Stimulated activated CD4-positive, alpha-beta T cell treated with anti-CD3 and anti-CD28 coated beads, Interleukin-2, amount 100 ng/mL, for 4 hours (primary cell): ENCODE measurements around the gene CCDC137.
A peak's percentile ranks its signal among the peaks of the same experiment; 100 is the strongest.

Experiments used
- DNase-seq: peaks from one replicate; pipeline ENCODE4 v3.0.0-alpha.2; 2020; ENCODE audit warnings: low read depth

Gene CCDC137

DNA sequence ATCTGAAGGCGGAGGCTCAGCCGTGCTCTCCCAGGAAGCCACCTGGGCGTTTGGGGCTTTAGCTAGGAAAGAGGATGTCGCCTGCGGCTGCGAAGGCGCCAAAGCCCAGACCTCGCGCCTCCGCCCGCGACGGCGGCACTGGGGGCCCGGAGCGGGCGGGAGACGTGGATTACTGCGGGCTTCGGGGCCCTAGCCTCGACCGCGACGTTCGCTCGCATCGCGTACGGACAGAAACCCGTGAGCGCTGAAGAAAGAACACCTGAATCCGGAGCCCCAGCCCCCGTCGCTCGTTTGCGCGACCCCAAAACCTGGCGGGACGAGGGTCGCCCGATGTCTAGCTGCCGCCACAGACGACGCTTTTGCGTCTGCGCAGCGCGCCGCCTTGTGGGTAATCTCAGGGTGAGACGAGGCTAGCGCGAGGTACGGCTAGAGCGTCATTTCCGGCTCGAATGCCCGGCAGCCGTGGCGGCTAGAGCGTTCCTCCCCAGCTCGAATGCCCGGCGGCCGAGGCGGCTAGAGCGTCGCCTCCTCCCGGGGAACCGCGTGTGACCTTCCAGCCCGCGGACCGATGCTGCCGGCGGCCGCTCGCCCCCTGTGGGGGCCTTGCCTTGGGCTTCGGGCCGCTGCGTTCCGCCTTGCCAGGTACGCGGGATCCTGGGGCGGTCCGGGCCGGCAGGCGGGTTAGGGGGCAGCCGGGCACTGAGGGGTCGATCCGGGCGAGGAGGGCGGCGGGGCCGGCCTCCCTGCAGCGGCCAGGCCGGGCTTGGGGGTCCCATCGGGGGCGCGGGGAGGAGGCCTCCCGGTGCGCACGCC, 36.6 kb downstream of the CCDC137 start, which contains the start of gene MRPL12:
Gene MRPL12, plus strand, starts transcription at position 434 of the 813 bp plus-strand sequence. Its CDS starts 135 bp downstream, at position 569.
- peak; percentile 82 for DNase-seq

GRCh38 chr17:81703747-81704654, 37.5 kb downstream of the CCDC137 start:
- no peak for DNase-seq

DNA sequence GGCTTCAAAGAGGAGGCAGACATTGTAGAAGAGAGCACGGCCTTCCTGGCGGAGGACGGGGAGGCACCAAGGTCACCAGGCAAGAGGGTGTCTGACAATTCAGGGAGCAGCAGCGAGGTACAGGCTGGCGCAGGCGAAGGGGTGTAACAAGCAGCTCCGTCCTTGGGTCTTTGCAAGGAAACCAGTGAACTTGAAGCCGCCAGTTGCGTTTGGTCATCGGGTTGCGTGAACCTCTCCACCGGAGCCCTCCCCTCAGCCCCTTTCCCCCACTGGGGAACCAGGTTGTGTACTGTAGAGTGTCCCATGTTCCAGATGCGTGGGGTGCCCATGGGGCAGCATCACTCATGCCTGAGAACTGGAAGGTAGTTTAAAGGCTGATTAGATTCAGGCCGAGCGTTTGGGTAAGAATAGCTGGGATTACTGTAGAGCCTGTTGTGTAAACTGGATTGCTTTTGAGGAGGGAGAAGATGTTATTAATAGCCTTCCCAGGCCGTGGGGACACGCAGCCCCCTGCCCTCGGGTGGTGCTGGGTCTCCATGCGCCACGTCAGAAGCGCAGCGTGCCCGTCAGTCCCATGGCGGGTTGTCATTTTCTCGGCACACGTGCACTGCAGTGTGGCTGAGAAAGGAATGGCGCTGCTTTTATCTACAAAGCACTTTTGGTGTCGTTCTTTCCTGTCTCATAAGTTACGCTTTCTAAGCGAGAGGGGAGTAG, 39.1 kb downstream of the CCDC137 start:
- no peak for DNase-seq

DNA sequence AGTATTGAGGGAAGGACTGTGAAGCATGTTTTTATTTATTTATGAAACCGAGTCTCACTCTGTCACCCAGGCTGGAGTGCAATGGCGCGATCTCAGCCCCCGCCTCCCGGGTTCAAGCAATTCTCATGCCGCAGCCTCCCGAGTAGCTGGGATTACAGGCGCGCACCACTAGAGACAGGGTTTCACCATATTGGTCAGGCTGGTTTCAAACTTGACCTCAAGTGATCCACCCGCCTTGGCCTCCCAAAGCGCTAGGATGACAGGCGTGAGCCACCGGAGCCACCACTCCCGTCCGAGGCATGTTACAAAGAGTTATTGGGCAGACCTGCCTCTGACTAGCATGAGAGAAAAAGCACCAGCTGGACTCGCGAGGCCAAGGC, 39.7 kb downstream of the CCDC137 start:
- no peak for DNase-seq

GRCh38 chr17:81706757-81707624, 40.5 kb downstream of the CCDC137 start:
- DNase-seq = no peak

DNA sequence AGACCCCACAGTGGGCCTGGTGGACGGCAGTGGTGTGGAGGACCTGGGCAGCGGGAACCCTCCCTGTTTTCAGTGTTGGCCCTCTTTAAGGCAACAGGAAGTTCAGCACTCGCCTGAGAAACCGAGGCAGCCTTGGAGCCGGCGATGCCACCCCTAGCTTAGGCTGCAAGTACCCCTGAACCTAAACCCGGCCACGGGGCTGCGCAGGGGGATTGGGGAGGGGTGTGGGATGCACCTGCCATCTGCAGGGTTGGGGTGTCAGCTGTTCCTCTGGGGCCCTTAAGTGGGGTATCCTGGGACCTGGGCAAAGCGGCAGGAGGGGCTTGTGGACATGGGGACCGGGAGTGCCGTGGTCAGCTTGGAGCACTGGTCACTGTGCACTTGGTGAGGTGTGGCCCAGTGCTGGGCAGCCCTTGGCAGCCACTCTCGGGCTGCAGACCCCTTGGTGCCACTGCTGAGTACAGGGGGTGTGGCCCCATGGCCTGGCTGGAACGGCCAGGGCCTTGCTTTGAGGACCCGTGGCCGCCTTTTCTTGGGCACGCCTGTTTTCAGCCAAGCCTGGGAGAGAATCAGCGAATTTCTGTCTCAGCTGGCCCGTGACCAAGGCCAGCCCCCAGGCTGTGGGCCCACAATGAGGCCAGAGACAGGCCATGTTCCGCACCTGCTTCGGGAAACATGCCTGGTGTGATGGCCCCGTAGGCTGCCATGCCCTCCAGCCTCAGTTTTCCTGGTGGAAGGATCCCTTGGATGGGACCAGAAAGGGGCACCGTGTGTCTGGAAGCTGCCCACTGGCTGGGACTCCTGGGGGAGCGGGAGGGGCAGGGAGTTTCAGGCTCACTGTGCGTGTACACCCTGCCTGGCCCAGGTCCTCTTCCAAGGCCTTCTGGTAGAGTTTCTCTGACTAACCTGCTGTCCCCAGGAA, 41.4 kb downstream of the CCDC137 start:
- DNase-seq = no peak

DNA sequence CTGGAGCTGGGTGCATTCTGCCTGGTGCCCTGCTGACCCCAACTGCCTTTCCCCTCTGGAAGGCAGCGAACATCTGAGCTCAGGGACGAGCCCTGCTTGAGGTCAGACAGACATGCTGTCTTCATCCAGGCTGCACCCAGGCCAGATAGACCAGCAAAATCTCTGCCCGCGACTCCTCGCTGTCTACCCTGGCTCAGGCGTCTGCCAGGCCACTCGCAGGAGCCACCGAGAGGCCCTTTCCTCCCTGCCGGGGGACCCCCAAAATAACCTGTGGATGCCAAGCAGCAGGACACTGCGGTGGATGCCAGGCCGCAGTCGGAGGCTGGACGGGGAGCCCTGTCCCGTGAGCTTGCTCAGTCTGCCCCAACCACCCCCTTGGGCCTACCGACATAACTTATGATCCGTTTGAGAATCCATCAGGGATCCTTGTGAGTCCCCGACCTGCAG, 42.2 kb downstream of the CCDC137 start:
- DNase-seq = no peak

DNA sequence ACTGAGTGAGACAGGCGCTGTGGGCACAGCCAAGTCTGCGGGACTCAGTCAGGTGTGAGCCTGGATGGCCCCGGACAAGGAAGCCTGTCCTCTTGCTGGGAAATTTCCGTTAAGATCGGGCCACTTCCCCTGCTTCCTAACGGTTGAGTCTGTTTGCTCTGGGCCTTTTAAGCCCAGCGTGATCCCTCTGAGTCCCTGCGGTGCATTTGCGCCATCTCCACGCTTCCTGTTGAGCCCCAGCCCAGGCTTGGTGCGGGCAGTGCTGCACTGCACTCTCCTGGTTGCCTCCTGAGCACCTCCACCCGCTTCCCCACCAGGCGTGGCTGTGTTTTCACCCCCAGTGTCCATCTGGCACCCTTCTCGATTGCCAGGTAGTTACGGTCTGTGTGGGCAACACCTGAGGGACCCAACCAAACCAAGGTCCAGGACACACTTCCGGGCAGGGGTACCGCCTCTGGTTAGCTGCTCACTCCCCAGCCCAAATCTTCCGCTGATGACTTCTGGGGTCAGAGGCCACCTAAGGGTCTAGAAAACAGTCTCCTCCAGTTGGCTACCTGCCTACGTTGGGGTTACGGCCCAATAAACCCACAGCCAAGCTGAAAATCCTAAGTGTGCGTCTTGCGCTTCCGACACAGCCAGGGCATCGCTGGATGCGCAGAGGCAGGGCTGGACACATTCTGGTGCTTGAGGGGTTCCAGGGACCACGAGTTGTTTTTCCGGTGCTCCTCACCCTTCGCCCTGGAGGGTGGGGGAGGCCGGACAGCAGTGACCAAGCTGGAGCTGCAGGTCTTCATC, 44.2 kb downstream of the CCDC137 start:
- DNase-seq = no peak

DNA sequence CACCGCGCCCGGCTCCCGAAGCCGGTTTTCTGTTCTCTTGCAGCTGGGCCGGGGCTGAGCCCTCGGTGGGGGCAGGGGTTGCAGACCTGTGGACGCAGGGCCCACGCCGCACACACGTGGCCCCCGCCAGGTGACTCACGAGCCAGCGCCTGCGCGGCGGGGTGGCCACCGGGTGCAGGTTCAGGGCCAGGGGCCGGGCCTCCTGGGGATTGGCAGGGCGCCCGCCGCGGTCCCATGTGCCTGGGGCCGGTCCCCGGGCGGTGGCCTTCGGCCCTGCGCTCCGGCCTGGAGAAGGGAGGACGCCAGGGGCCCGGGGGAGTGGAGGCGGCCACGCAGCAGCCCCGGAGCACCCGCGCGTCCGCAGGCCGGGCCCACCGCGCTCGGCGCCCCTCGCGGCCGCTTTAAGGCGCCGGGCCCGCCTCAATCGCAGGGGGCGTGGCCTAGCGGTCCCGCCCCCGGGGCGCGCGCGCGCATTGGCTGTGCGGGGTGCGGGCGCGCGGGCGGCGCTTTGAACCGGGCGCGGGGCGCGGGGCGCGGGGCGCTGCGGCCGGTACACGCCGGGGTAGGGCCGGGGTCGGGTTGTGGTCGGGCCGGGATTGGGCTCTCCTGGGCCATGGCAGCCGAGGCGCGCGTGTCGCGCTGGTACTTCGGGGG, 45.4 kb downstream of the CCDC137 start, which contains the start of gene SLC25A10:
Gene SLC25A10, plus strand, starts transcription at position 471 of the 654 bp plus-strand sequence. Its CDS starts 143 bp downstream, at position 614.
- peak; percentile 71 for DNase-seq

GRCh38 chr17:81712468-81713003, 46.0 kb downstream of the CCDC137 start:
- no peak for DNase-seq

- DNase-seq = no peak
Observed at GRCh38 chr17:81713004-81713555, 46.5 kb downstream of the CCDC137 start.

GRCh38 chr17:81713556-81714411, 47.2 kb downstream of the CCDC137 start:
- DNase-seq = no peak

GRCh38 chr17:81714412-81715106, 48.0 kb downstream of the CCDC137 start:
- DNase-seq = no peak

DNA sequence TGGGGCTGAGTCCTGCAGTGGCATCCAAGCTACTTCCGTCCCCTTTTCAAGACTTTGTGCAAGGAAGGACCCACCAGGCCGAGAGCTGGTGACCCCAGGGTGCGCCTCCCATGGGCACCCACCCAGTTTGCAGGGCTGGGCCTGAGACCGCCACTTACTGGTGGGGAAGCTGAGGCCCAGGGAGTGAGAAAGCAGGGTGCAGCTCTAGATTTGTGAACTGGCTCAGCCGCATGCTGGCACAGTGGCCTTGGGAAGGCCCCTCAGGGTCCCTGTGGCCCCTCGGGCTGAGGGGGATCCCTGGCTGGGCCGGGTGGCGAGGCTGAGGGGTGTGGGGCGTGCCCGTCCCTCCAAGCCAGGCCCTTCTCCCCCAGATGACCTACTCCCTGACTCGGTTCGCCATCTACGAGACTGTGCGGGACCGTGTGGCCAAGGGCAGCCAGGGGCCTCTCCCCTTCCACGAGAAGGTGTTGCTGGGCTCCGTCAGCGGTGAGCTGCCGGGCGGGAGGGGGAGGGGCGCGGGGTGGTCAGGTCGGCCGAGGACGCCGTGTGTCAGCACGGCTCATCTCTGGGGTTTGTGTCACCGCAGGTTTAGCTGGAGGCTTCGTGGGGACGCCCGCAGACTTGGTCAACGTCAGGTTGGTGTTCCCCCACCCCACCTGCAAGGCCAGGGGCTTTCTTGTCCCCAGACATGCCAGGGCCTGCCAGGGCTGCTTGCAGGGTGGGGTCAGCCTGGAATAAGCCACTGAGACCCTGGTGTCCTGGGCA, 48.8 kb downstream of the CCDC137 start:
- no peak for DNase-seq

- no peak for DNase-seq
Observed at GRCh38 chr17:81715872-81716673, 49.5 kb downstream of the CCDC137 start.
